Hematopoietic multipotent progenitor cell (in vitro differentiated cells): ENCODE results near the gene HGF. TPM values are rescaled to one million over a fixed set of nuclear protein-coding genes. Genes with fewer than 3 reads are reported as not detected.

Experiments
- DNase-seq, 3 donors: peaks; one replicate each; pipeline ENCODE4 v3.0.0-alpha.2; 2011 to 2015; ENCODE audit warnings: low read depth in 2 of 3, low spot score in 2 of 3
- total RNA-seq: library from RNA; depleted of rRNA; stranded (reverse); fragments of >200 nt; gene quantifications from one replicate; pipeline ENCODE4 v1.2.3, GENCODE V29; 2012

The HGF gene
- total RNA-seq, 1 donor: 9.4 TPM

- no peak for DNase-seq
Observed at GRCh38 chr7:81776948-81777630, 7.2 kb upstream of the HGF start.

GRCh38 chr7:81776161-81776560 lies 6.3 kb upstream of the HGF start:
- no peak for DNase-seq

GRCh38 chr7:81775560-81775959 lies 5.7 kb upstream of the HGF start:
- no peak for DNase-seq

- no peak for DNase-seq
Observed at GRCh38 chr7:81774551-81774950, 4.7 kb upstream of the HGF start.

GRCh38 chr7:81770728-81771223 lies 929 bp upstream of the HGF start:
- no peak for DNase-seq

GRCh38 chr7:81768951-81769778 lies 682 bp downstream of the HGF start:
- DNase-seq: peak in 1 of 3 donors; percentile 58

- DNase-seq: no peak
Observed at GRCh38 chr7:81767926-81768325, 1.9 kb downstream of the HGF start.

- DNase-seq: no peak
Observed at GRCh38 chr7:81761821-81762220, 8.0 kb downstream of the HGF start.

- DNase-seq: no peak
Observed at GRCh38 chr7:81761031-81761430, 8.8 kb downstream of the HGF start.

GRCh38 chr7:81754918-81755696 lies 14.7 kb downstream of the HGF start:
- no peak for DNase-seq

GRCh38 chr7:81753392-81753791 lies 16.5 kb downstream of the HGF start:
- DNase-seq: no peak

- no peak for DNase-seq
Observed at GRCh38 chr7:81752318-81752714, 17.5 kb downstream of the HGF start.

GRCh38 chr7:81751619-81752317 lies 18.1 kb downstream of the HGF start:
- no peak for DNase-seq

- no peak for DNase-seq
Observed at GRCh38 chr7:81745637-81746036, 24.2 kb downstream of the HGF start.

GRCh38 chr7:81744389-81744788 lies 25.5 kb downstream of the HGF start:
- DNase-seq: no peak

GRCh38 chr7:81743665-81744064 lies 26.2 kb downstream of the HGF start:
- no peak for DNase-seq

- no peak for DNase-seq
Observed at GRCh38 chr7:81743201-81743600, 26.6 kb downstream of the HGF start.

GRCh38 chr7:81740403-81740802 lies 29.4 kb downstream of the HGF start:
- no peak for DNase-seq

GRCh38 chr7:81736091-81736490 lies 33.8 kb downstream of the HGF start:
- no peak for DNase-seq

GRCh38 chr7:81725812-81726127 lies 44.1 kb downstream of the HGF start:
- no peak for DNase-seq
